Loucy (cell line): Measurements from ENCODE around the gene KIF3B.

Source experiments
- CTCF ChIP-seq: fragments of 200-600 bp; sonication (generic); conservative IDR thresholded peaks from 2 replicates; pipeline ENCODE4 v1.5.1; 2014; ENCODE audit warnings: mild to moderate bottlenecking, antibody characterized with exemption, low read length
- EZH2phosphoT487 ChIP-seq: fragments of 200-600 bp; IDR thresholded peaks from 2 replicates; pipeline ENCODE4 v1.6.1; 2018; ENCODE audit warnings: antibody characterized with exemption, mild to moderate bottlenecking, moderate library complexity, borderline replicate concordance

GRCh38 chr20:32277361-32278198 is at the start of gene KIF3B:
- no peak for TF ChIP-seq CTCF
- TF ChIP-seq EZH2phosphoT487 = no peak
